Suppressor macrophage treated with lipopolysaccharide for 4 hours (primary cell): ENCODE data around the gene ATOH8.

Source experiments
- DNase-seq: peaks from one replicate; pipeline ENCODE4 v3.0.0-alpha.2; 2020

The ATOH8 gene

GRCh38 chr2:85737961-85738360 is 15.8 kb upstream of the ATOH8 start:
- DNase-seq = no peak

- no peak for DNase-seq
Measured at GRCh38 chr2:85740193-85740592, 13.6 kb upstream of the ATOH8 start.

DNA sequence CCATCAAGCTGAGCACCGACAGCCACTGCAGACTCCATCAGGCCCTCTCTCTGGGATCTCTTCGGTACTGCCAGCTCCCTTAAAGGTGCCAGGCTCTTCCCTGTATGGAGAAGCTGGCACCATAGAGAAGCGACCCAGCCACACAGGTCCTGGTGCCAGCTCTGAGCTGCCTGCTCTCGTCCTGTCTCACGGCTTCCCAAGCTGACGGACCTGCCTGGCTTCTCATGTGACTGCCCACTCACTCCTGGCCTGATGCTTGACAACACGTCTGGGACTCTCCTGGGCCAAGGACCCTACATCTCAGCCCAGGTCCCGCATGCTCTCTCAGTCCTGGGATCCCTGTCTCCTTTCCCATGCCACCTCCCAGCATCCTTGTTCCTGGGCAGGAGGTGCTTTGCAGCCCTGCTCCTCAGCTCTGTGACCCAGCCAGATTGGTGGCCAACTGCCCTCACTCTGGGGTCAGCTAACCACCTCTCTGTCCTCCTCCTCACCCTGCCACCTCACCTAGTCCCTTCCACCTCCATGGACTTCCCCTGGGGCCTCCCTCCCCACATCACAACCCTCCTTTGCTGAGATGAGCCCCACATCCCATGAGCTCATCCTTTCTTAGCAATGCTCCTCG is 12.5 kb upstream of the ATOH8 start:
- no peak for DNase-seq

DNA sequence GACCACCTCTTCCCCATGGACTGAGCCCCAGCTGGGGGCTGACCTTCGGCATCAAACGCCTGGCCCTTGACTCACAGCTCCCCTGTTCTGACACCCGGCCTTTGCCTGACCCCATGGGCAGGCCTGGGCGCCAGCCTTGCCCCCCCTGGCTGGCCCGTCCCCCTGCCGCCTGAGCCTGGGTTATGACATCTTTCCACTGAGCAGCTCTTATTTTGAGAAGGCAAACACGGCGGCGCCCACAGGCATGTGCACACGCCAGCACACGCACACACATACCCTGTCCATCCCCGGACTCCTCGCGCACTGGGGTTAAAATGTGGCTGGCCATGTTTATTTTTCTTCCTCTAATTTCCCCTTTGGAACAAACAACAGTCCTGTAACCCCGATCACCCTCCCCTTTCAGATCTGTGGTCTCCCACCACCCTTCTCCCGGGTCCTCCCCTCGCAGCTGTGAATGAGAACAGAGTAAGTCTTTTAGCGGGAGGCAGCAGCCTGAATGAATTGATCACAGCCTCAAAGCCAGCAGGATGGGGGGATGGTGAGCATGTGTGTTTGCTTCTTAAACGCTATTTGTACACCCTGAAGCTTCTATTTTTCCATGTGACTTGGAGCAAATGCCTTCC is 11.8 kb upstream of the ATOH8 start:
- DNase-seq = no peak

DNA sequence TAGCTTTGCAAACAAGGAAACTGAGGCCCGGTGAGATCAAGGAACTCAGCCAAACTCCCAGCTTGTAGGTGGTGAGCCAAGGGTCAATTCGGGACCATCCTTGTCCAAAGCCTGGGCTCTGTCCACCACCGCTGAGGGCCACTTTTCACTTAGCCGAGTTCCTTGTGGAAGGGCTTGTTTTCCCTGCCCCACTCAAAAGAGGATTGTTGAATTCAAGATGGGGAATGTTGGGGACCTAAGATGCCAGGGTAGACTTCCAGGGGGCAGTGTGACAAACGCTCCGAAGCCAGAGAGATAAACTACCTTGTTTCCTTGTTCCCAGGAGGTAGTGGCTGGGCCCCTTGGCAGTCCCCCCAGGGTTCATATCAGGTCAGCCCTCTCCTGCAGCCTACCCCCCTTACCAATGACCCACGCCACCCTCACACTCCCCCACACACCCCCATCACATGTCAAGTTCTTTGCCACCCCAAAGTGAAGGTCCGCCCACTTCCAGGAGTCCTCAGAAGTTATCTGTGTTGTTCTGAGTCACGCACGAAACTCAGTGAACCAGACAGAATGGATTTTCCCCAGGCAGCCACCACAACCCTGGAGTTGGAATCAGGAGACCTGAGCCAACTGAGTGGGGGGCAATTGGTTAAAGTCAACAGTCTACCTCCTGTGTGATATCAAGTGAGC is 10.3 kb upstream of the ATOH8 start:
- DNase-seq = no peak

- DNase-seq = no peak
Measured at GRCh38 chr2:85744055-85744454, 9.7 kb upstream of the ATOH8 start.

DNA sequence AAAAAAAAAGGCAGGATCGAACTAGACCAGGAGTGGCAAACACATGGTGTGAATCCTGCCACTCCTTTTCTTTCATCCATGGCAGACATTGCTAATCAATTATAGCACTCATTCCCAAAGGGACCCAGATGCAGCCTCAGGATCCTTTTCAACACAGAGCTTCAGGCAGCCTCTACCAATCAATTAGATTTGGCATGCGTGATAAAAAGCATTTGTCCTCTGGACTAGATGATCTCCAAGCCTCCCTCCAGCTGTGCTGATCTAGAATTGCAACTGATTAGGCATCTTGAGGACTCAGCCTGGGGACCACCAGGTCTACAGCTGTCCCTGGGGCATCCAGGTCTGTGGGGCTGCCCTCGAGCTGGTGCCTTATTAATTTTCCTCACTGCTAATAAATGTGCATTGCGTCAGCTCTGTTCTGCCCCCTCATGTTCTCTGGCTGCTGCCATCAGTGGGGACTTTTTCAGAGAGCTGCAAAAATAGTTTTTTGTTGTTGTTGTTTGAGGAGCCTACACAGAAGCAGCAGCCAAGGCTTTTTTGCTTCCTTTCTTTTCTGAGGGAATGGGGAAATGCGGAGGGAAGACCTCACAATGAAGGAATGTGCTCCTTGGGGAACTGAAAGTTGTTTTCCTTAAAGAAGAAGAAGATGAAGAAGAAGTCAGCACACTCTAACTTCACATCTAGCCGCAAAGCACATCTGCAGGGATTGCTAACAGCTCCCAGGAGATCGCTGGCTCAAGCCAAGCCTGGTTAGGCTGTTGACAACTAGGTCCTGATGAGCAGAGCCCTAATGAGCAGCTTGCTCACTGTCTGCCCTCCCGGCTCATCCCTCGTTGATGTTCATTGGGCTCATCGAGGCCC is 8.8 kb upstream of the ATOH8 start:
- DNase-seq = no peak

DNA sequence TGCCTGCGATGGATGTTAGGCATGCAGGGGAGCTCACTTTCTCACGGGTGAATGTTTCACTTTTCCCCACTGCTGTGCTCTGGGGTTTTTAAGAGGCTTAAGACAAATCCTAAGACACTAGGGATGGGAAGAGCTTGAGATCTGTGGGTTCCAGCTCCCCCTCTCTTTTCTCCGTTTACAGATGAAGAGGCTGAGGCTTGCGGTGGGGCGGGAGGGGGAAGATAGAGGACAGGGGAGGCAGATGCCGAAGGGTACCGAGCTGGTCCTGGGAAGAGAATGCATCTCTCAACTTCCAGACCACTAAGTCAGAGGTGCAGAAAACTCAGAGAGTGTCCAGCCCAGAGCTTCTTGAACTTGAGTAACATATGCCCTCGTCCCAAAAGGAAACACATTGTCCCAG is 8.2 kb upstream of the ATOH8 start:
- no peak for DNase-seq

- DNase-seq = no peak
Measured at GRCh38 chr2:85746321-85747004, 7.3 kb upstream of the ATOH8 start.

- no peak for DNase-seq
Measured at GRCh38 chr2:85747441-85747840, 6.3 kb upstream of the ATOH8 start.

- no peak for DNase-seq
Measured at GRCh38 chr2:85748039-85748734, 5.6 kb upstream of the ATOH8 start.

GRCh38 chr2:85748985-85749875 is 4.6 kb upstream of the ATOH8 start:
- no peak for DNase-seq

DNA sequence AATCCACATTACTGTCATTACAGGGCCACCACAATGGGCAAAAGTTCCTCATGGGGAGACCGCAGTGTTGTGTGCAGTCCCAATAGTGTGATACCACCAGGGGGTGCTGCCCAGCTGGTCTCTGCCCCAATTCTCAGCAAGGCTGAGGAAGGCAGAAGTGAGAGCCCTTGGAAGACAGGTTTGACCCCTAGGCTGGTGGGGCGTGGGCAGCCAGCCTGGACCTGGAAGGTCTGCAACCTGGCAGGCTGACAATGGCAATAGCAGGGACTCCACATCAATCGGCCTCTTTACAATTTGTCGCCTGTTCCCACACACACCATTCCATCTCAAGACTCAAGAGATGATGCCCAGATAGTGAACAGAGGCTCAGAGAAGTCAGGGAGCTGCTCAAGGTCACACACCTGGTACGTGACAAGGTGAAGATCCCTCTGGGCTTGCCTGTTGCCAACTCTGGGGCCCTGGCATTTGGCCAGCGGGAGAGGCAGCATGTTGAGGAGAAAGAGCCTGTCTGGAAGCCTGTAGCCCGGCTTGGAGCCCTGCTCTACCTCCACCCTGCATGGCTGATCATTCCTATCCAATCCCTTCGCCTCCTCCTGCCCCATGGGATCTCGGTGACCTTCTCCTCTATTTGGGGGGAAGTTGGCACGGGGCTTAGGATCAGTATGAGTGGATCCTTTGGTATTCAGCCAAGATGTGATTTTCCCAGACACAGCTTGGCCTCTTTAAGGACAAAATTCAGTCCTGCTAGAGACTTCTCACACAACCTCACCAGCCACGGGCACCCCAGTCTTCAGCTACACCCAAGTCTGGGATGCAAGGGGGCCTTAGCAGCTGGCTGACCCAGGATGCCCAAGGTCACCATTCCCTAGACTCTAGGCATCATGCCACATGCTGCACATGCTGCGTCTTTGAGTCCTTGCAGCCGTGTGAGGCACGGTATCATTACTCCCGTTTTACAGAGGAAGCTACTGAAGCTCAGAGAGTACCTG is 2.9 kb upstream of the ATOH8 start:
- peak; percentile 83 for DNase-seq

GRCh38 chr2:85751627-85752026 is 2.2 kb upstream of the ATOH8 start:
- DNase-seq = no peak

DNA sequence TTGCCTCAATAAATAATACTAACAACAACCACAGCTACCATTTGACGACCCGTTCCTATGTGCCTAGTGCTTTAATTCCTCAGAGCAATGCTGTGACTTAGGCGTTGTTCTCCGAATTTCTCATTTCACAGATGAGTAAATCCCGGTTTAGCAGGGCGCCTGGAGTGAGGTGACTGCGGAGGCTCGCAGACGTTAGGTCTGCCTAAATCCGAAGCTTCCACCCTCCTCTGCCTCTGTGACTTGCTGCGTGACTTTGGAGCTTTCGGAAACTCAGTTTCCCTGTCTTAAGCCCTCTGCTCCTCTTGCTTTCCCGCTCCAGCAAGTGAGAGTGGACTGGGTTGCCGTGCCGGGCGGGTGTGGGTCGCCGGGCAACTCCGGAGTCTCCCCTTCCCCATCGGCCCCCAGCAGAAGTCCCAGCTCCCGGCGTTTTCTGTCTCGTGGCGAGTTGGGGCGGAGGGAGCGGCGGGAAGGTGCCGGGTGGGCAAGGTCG is 711 bp upstream of the ATOH8 start:
- no peak for DNase-seq

GRCh38 chr2:85754313-85755095 is 713 bp downstream of the ATOH8 start:
- peak; percentile 33 for DNase-seq

GRCh38 chr2:85755122-85756027 is 1.6 kb downstream of the ATOH8 start:
- DNase-seq = peak; percentile 32

DNA sequence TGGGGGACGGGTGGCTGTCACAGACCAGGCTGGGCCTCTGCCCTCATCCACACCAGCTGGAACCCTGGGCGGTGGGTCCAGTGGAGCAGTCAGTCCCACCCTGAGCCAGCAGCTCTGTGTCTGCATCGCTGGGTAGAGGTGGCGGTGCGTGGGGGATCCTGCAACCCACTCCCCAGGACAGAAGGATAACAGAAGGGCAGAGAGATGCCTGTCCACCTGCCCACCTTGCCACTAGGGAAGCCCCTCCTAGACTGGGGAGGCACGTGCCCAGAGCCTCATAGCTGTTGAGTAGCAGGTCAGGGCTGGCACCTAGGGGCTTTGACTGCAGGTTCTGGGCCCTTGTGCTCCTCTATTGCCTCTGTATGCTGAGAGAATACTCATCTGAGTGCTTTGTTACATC is 2.4 kb downstream of the ATOH8 start:
- DNase-seq = no peak
